ENCODE measurements around the gene DOCK1.

DNA sequence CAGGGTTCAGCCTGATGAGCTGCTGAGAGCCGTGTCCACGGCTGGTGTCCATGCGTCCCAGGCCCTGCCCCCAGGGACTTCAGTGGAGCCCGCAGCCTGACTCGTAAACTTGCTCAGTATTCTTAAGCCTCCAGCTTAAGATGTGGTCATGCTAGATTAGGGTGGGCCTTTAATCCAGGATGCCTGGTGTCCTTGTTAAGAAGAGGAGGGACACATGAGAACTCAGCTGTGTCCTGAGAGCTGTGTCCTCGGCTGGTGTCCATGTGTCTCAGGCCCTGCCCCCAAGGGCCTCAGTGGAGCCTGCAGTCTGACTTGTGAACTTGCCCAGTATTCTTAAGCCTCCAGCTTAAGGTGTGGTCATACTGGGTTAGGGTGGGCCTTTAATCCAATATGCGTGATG lies 23.0 kb downstream of the DOCK1 start:
- TF ChIP-seq, protein P1, sequence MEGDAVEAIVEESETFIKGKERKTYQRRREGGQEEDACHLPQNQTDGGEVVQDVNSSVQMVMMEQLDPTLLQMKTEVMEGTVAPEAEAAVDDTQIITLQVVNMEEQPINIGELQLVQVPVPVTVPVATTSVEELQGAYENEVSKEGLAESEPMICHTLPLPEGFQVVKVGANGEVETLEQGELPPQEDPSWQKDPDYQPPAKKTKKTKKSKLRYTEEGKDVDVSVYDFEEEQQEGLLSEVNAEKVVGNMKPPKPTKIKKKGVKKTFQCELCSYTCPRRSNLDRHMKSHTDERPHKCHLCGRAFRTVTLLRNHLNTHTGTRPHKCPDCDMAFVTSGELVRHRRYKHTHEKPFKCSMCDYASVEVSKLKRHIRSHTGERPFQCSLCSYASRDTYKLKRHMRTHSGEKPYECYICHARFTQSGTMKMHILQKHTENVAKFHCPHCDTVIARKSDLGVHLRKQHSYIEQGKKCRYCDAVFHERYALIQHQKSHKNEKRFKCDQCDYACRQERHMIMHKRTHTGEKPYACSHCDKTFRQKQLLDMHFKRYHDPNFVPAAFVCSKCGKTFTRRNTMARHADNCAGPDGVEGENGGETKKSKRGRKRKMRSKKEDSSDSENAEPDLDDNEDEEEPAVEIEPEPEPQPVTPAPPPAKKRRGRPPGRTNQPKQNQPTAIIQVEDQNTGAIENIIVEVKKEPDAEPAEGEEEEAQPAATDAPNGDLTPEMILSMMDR (IDR thresholded peaks at IDR 0.05), result no peak
- TF ChIP-seq, protein P2, sequence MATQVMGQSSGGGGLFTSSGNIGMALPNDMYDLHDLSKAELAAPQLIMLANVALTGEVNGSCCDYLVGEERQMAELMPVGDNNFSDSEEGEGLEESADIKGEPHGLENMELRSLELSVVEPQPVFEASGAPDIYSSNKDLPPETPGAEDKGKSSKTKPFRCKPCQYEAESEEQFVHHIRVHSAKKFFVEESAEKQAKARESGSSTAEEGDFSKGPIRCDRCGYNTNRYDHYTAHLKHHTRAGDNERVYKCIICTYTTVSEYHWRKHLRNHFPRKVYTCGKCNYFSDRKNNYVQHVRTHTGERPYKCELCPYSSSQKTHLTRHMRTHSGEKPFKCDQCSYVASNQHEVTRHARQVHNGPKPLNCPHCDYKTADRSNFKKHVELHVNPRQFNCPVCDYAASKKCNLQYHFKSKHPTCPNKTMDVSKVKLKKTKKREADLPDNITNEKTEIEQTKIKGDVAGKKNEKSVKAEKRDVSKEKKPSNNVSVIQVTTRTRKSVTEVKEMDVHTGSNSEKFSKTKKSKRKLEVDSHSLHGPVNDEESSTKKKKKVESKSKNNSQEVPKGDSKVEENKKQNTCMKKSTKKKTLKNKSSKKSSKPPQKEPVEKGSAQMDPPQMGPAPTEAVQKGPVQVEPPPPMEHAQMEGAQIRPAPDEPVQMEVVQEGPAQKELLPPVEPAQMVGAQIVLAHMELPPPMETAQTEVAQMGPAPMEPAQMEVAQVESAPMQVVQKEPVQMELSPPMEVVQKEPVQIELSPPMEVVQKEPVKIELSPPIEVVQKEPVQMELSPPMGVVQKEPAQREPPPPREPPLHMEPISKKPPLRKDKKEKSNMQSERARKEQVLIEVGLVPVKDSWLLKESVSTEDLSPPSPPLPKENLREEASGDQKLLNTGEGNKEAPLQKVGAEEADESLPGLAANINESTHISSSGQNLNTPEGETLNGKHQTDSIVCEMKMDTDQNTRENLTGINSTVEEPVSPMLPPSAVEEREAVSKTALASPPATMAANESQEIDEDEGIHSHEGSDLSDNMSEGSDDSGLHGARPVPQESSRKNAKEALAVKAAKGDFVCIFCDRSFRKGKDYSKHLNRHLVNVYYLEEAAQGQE (IDR thresholded peaks at IDR 0.05; ENCODE audit: low read depth, low read length), result no peak
- TF ChIP-seq EP300 (IDR thresholded peaks at IDR 0.05; ENCODE audit: borderline replicate concordance in 1 of 2, low read depth in 1 of 2, low read length in 1 of 2), result no peak
- TF ChIP-seq GATA2 (CRISPR knock-in tag; IDR thresholded peaks at IDR 0.05), result no peak
- TF ChIP-seq FOXM1 (IDR thresholded peaks at IDR 0.05; ENCODE audit: low read depth), result no peak
- TF ChIP-seq EZH2phosphoT487 (IDR thresholded peaks at IDR 0.05; ENCODE audit: borderline replicate concordance, low read depth), result no peak
- TF ChIP-seq YY1 (IDR thresholded peaks at IDR 0.05; ENCODE audit: low read depth), result no peak
- TF ChIP-seq TEAD4 (IDR thresholded peaks at IDR 0.05; ENCODE audit: borderline replicate concordance, insufficient read depth), result no peak
- TF ChIP-seq, protein P3, sequence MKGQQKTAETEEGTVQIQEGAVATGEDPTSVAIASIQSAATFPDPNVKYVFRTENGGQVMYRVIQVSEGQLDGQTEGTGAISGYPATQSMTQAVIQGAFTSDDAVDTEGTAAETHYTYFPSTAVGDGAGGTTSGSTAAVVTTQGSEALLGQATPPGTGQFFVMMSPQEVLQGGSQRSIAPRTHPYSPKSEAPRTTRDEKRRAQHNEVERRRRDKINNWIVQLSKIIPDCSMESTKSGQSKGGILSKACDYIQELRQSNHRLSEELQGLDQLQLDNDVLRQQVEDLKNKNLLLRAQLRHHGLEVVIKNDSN (IDR thresholded peaks at IDR 0.05; ENCODE audit: borderline replicate concordance, low read depth), result no peak
- no peak for TF ChIP-seq NFIC (IDR thresholded peaks at IDR 0.05; ENCODE audit: borderline replicate concordance)
- TF ChIP-seq, protein P4, sequence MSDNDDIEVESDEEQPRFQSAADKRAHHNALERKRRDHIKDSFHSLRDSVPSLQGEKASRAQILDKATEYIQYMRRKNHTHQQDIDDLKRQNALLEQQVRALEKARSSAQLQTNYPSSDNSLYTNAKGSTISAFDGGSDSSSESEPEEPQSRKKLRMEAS (IDR thresholded peaks at IDR 0.05; ENCODE audit: low read depth), result no peak
- no peak for TF ChIP-seq SMC3 (IDR thresholded peaks at IDR 0.05; ENCODE audit: low read depth, low read length)

Measured in SK-N-SH (cell line).